Mesothelial cell of epicardium (in vitro differentiated cells): ENCODE results near the gene TEAD3. TPM values are rescaled to one million over a fixed set of nuclear protein-coding genes. Genes with fewer than 3 reads are reported as not detected.
A peak's percentile ranks its signal among the peaks of the same experiment; 100 is the strongest.
"Not testable (repeated sequence)": the region's sequence is repeated elsewhere in the genome, so short reads cannot be mapped to it uniquely, and the experiment has no call there.

Experiments used
- DNase-seq, 2 experiments: peaks; one replicate each; pipeline ENCODE4 v3.0.0; 2021; ENCODE audit warnings: low spot score in 2 of 2; ENCODE audit not compliant: unreplicated experiment in 2 of 2
- H3K27ac Mint-ChIP-seq: 2 replicates; pipeline ENCODE4 v1.8.0; 2021; ENCODE audit warnings: mixed read lengths
- H3K27me3 Mint-ChIP-seq: 2 replicates; pipeline ENCODE4 v1.8.0; 2021; ENCODE audit warnings: low read depth, mixed read lengths
- H3K36me3 Mint-ChIP-seq: 2 replicates; pipeline ENCODE4 v1.8.0; 2021; ENCODE audit warnings: mixed read lengths
- H3K4me1 Mint-ChIP-seq: 2 replicates; pipeline ENCODE4 v1.8.0; 2021; ENCODE audit warnings: mixed read lengths
- H3K4me3 Mint-ChIP-seq: 2 replicates; pipeline ENCODE4 v1.8.0; 2021; ENCODE audit warnings: mild to moderate bottlenecking, moderate library complexity, mixed read lengths
- H3K9me3 Mint-ChIP-seq: 2 replicates; pipeline ENCODE4 v1.8.0; 2021; ENCODE audit warnings: mixed read lengths
- CTCF ChIP-seq: fragments of 200-600 bp; sonication (generic); IDR thresholded peaks from one replicate; pipeline ENCODE4 v1.5.0; 2021; ENCODE audit warnings: antibody characterized with exemption; ENCODE audit not compliant: unreplicated experiment
- total RNA-seq: library from RNA; stranded (reverse); gene quantifications from 3 replicates; pipeline ENCODE4 v1.2.1, GENCODE V29; 2021

Gene TEAD3
- total RNA-seq, 1 donor from 2014 or later, result 91.4 TPM

DNA sequence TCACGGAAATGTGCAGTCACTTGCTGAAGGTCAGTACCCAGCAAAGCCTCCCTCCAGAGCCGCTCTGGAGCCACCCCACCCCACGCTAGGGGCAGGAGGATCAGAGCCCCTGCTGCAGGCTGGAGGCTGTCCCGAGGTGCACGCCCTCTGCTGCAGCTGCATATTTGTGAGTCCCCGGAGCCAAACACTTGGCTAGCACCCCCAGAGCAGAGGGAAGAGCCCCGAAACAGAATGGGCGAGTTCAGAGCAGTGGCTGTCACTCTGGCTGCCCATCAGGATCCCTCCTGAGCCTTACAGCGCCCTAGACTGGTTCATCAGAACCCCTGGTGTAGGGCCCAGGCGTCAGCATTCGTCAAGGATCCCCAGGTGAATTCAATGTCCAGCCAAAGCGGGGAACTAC lies 25.3 kb upstream of the TEAD3 start:
- H3K27ac Mint-ChIP-seq, result peak overlapping the region; percentile 50
- DNase-seq, result no peak
- H3K36me3 Mint-ChIP-seq, result no peaks in the 10 kb centered on the region
- peaks cover 6% of the 10 kb centered on the region for H3K4me1 Mint-ChIP-seq
- no peak overlapping the region for H3K4me3 Mint-ChIP-seq
- no peak for TF ChIP-seq CTCF
- no peaks in the 10 kb centered on the region for H3K27me3 Mint-ChIP-seq
- H3K9me3 Mint-ChIP-seq, result no peaks in the 10 kb centered on the region

DNA sequence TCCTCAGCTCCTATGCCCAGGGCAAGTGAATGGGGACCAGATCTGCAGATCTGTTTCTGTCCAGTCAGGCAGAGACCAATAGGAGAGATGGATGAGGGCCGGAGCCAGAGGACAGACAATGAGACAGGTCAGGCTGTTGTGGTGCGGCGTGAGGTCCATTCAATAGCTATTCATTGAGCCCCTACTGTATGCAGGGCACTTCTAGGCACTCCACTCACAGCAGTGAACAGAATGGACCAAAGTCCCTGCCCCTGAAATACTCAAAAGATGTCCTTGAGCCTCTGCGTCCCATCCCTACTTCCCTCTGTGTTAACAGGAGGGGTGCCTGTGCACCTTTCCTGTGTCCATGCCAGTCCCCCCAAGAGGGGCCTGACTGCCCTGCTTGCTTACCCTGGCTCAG lies 24.4 kb upstream of the TEAD3 start:
- Mint-ChIP-seq H3K27ac (no peak overlapping the region), H3K4me1 (peaks cover 6% of the 10 kb centered on the region), H3K9me3 (no peaks in the 10 kb centered on the region), H3K27me3 (no peaks in the 10 kb centered on the region), H3K4me3 (no peak overlapping the region), H3K36me3 (no peaks in the 10 kb centered on the region)
- DNase-seq, result no peak
- TF ChIP-seq CTCF, result no peak

DNA sequence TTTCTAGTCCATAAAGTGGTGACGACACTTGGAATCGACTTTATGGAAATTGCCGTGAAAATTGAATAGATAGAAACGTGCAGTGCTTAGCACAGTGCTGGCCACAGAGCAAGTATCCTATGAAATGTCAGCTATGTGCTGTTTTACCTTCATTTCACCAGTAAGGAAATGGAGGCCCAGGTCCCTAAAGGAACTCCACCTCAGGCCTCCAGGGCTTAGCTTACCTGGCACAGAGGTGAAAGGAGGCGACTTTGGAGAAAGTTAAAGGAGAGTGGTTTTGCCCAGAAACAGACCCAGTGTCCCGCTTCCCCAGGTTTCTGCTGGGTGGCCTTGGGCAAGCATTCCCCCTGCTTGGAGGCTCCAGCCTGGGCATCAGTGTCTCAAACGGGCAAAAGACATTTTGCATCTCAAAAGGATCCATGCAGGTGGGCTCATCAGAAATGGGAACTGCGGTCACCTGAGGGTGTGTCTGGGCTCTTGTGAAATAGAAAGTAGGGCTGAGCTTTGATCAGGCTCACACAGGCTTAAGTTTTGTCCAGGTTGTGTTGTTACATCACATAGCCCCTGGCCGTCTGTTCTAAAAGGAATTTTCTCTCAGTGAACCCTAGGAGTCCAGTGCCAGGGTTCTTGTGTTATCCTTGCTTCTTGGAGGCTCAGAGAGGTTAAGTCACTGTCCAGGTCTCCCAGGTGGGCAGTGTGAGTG lies 22.6 kb upstream of the TEAD3 start:
- Mint-ChIP-seq H3K4me1 (peaks cover 6% of the 10 kb centered on the region), H3K27ac (no peak overlapping the region), H3K4me3 (no peak overlapping the region), H3K27me3 (no peaks in the 10 kb centered on the region), H3K36me3 (no peaks in the 10 kb centered on the region), H3K9me3 (no peaks in the 10 kb centered on the region)
- no peak for TF ChIP-seq CTCF
- no peak for DNase-seq

- peaks cover 8% of the 10 kb centered on the region for H3K4me1 Mint-ChIP-seq
- H3K9me3 Mint-ChIP-seq, result no peaks in the 10 kb centered on the region
- no peaks in the 10 kb centered on the region for H3K36me3 Mint-ChIP-seq
- H3K27me3 Mint-ChIP-seq, result no peaks in the 10 kb centered on the region
- no peak overlapping the region for H3K4me3 Mint-ChIP-seq
- DNase-seq, result no peak
- H3K27ac Mint-ChIP-seq, result no peak overlapping the region
- no peak for TF ChIP-seq CTCF
Measured at GRCh38 chr6:35518566-35519312, 21.9 kb upstream of the TEAD3 start.

- H3K27ac Mint-ChIP-seq, DNase-seq, H3K4me3 Mint-ChIP-seq, H3K27me3 Mint-ChIP-seq, H3K36me3 Mint-ChIP-seq, H3K9me3 Mint-ChIP-seq, H3K4me1 Mint-ChIP-seq: not testable (repeated sequence)
Measured at GRCh38 chr6:35517978-35518377, 21.1 kb upstream of the TEAD3 start.

DNA sequence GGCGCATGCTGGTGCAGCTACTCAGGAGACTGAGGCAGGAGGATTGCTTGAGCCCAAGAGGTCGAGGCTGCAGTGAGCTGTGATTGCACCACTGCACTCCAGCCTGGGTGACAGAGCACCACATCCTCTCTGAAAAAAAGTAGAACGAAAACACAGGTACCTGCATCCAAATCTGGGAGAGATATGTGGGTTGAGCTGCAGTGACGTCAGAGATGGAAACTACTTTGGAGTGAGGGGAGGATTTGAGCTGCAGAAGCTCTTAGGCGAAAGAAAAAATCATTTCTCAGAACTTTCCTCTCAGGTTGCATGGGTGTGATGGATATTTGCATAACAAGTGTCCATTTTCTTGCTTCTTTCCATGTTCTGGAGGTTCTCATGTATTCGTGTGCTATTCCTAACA lies 19.8 kb upstream of the TEAD3 start:
- Mint-ChIP-seq H3K36me3 (no peaks in the 10 kb centered on the region), H3K4me3 (no peak overlapping the region), H3K27me3 (no peaks in the 10 kb centered on the region), H3K9me3 (no peaks in the 10 kb centered on the region), H3K27ac (peak overlapping the region; percentile 31), H3K4me1 (peaks cover 8% of the 10 kb centered on the region)
- no peak for TF ChIP-seq CTCF
- no peak for DNase-seq

- not testable (repeated sequence) for H3K27ac Mint-ChIP-seq, H3K36me3 Mint-ChIP-seq, H3K4me3 Mint-ChIP-seq, DNase-seq, H3K27me3 Mint-ChIP-seq, H3K9me3 Mint-ChIP-seq
- H3K4me1 Mint-ChIP-seq, result peaks cover 13% of the 10 kb centered on the region
Measured at GRCh38 chr6:35515939-35516338, 19.1 kb upstream of the TEAD3 start.
